ENCODE results near the gene SUCLG2.

SUCLG2 gene

GRCh38 chr3:67362686-67363085 is 291.7 kb downstream of the SUCLG2 start:
- Mint-ChIP-seq H3K4me1 (peaks cover 5% of the 10 kb centered on the region), H3K36me3 (no peaks in the 10 kb centered on the region), H3K9me3 (no peaks in the 10 kb centered on the region), H3K4me3 (no peak overlapping the region), H3K27ac (no peak overlapping the region), H3K27me3 (no peaks in the 10 kb centered on the region)
- ATAC-seq (ENCODE audit: low read depth) (no peak), DNase-seq (ENCODE audit: low spot score in 2 of 2) (no peak)

DNA sequence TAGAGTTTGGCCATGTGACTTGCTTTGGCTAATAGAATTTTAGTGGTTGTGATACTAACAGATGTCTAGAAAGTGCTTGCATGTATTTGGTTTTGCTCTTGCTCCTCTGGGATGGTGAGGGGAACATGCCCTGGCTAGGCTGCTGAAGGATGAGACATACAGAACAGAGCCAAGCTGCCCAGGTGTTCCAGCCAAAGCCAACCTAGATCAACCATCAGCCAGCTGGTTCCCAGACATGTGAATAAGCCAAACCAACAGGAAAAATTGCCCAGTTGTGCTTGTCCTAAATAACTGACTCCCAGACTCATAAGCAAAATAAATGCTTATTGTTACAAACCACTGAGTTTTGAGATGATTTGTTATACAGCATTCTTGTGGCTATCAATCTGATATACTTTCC is 292.6 kb downstream of the SUCLG2 start:
- H3K27me3 Mint-ChIP-seq = no peaks in the 10 kb centered on the region
- no peak for DNase-seq (ENCODE audit: low spot score in 2 of 2)
- H3K9me3 Mint-ChIP-seq = no peaks in the 10 kb centered on the region
- no peaks in the 10 kb centered on the region for H3K36me3 Mint-ChIP-seq
- H3K4me3 Mint-ChIP-seq = no peak overlapping the region
- peaks cover 5% of the 10 kb centered on the region for H3K4me1 Mint-ChIP-seq
- no peak for ATAC-seq (ENCODE audit: low read depth)
- H3K27ac Mint-ChIP-seq = no peak overlapping the region

GRCh38 chr3:67361323-67361722 is 293.1 kb downstream of the SUCLG2 start:
- peaks cover 5% of the 10 kb centered on the region for H3K4me1 Mint-ChIP-seq
- DNase-seq (ENCODE audit: low spot score in 2 of 2) (no peak), ATAC-seq (ENCODE audit: low read depth) (no peak)
- H3K9me3 Mint-ChIP-seq = no peaks in the 10 kb centered on the region
- no peak overlapping the region for H3K4me3 Mint-ChIP-seq
- peaks cover under 1% of the 10 kb centered on the region for H3K36me3 Mint-ChIP-seq
- H3K27ac Mint-ChIP-seq = no peak overlapping the region
- no peaks in the 10 kb centered on the region for H3K27me3 Mint-ChIP-seq

DNA sequence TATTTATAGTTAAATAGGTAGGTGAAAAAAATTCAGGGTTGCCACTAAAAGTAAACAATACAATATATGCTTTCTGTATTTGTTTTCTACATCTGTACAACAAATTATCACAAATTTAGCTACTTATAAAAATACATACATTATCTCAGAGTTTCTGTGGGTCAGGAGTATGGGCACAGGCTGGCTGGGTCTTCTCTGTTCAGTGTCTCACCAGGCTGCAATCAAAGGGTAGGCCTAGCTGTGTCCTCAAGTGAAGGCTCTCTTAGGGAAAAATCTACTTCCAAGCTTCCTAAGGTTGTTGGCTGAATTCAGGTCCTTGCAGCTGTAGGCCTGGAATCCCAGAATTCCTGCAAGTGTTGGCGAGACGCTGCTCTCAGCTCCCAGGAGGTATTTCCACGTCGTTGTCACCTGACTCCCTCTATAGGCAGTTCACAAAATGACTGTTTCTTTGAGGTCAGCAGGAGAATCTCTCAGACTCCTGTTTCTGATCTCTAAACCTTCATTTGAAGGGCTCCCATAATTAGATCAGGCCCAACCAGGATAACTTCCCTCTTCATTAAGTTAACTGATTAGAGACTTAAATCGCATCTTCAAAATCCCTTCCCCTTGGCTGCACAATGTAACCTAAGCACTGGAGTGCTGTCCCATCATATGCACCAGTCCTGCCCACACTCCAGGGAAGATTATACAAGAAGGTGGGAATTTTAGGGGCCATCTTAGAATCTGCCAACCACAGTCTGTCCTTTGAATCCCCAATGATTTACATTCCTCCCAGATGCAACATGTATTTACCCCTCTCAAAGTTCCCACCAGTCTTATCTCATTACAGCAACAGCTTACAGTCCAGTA is 296.6 kb downstream of the SUCLG2 start:
- H3K36me3 Mint-ChIP-seq = peaks cover 2% of the 10 kb centered on the region
- no peaks in the 10 kb centered on the region for H3K9me3 Mint-ChIP-seq
- DNase-seq (ENCODE audit: low spot score in 2 of 2) (no peak), ATAC-seq (ENCODE audit: low read depth) (no peak)
- peaks cover 5% of the 10 kb centered on the region for H3K4me1 Mint-ChIP-seq
- no peak overlapping the region for H3K27ac Mint-ChIP-seq
- no peaks in the 10 kb centered on the region for H3K27me3 Mint-ChIP-seq
- no peak overlapping the region for H3K4me3 Mint-ChIP-seq

GRCh38 chr3:67349551-67350174 is 304.7 kb downstream of the SUCLG2 start:
- ATAC-seq (ENCODE audit: low read depth) = no peak
- peaks cover 5% of the 10 kb centered on the region for H3K9me3 Mint-ChIP-seq

DNA sequence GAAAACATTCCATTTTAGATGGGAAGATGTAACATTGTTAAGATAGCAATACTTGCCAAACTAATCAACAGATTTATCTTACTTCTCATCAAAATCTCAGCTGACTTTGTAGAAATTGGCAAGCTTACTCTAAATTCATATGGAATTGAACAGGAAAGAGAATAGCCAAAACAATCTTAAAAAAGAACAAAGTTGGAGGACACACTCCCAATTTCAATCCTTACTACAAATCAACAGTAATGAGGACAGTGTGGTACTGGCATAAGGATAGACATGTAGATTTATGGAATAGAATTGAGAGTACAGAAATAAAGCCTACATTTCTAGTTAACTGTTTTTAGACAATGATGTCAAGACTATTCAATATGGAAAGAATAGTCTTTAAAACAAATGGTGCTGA is 308.3 kb downstream of the SUCLG2 start:
- no peak overlapping the region for H3K4me3 Mint-ChIP-seq
- no peaks in the 10 kb centered on the region for H3K27me3 Mint-ChIP-seq
- no peak overlapping the region for H3K27ac Mint-ChIP-seq

More at GRCh38 chr3:67349551-67350174, 304.7 kb downstream of the SUCLG2 start:
- Mint-ChIP-seq H3K4me3 (no peak overlapping the region), H3K36me3 (no peaks in the 10 kb centered on the region), H3K27me3 (no peaks in the 10 kb centered on the region), H3K4me1 (no peaks in the 10 kb centered on the region), H3K27ac (no peak overlapping the region)
- no peak for DNase-seq (ENCODE audit: low spot score in 2 of 2)

GRCh38 chr3:67335813-67336212 is 318.6 kb downstream of the SUCLG2 start:
- no peak overlapping the region for H3K4me3 Mint-ChIP-seq
- DNase-seq (ENCODE audit: low spot score in 2 of 2) = no peak
- ATAC-seq (ENCODE audit: low read depth) = no peak

More for the DNA sequence above, 308.3 kb downstream of the SUCLG2 start:
- ATAC-seq (ENCODE audit: low read depth) (no peak), DNase-seq (ENCODE audit: low spot score in 2 of 2) (no peak)
- Mint-ChIP-seq H3K4me1 (no peaks in the 10 kb centered on the region), H3K9me3 (peaks cover 9% of the 10 kb centered on the region), H3K36me3 (peaks cover 3% of the 10 kb centered on the region)

GRCh38 chr3:67334588-67334987 is 319.8 kb downstream of the SUCLG2 start:
- H3K4me3 Mint-ChIP-seq = no peak overlapping the region
- ATAC-seq (ENCODE audit: low read depth) (no peak), DNase-seq (ENCODE audit: low spot score in 2 of 2) (no peak)
- H3K9me3 Mint-ChIP-seq = peaks cover 12% of the 10 kb centered on the region
- no peak overlapping the region for H3K27ac Mint-ChIP-seq
- H3K36me3 Mint-ChIP-seq = peaks cover 2% of the 10 kb centered on the region
- H3K4me1 Mint-ChIP-seq = no peaks in the 10 kb centered on the region
- H3K27me3 Mint-ChIP-seq = peaks cover 2% of the 10 kb centered on the region

More at GRCh38 chr3:67335813-67336212, 318.6 kb downstream of the SUCLG2 start:
- Mint-ChIP-seq H3K27me3 (peaks cover 2% of the 10 kb centered on the region), H3K9me3 (peaks cover 17% of the 10 kb centered on the region), H3K36me3 (peaks cover 2% of the 10 kb centered on the region), H3K4me1 (no peaks in the 10 kb centered on the region), H3K27ac (no peak overlapping the region)

DNA sequence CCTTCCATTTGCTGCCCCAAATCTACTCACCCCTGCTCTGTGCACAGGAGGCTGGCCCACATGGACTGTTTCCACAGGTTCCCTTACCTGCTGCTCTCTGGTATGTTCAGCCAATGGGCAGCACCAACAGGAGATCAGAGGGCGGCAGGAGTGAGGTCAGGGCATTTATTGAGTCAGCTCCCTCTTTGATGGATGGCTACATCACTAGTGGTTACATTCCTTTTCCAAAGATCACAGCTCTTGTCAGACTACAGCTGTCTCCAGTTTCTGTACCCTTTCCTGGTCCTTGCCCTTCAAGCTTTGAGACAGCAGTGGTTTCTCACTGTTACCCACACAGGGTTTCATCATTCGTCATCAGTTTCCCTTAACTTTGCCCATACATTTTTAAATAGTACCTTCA is 325.1 kb downstream of the SUCLG2 start:
- DNase-seq (ENCODE audit: low spot score in 2 of 2) (no peak), ATAC-seq (ENCODE audit: low read depth) (no peak)
- Mint-ChIP-seq H3K36me3 (no peaks in the 10 kb centered on the region), H3K9me3 (no peaks in the 10 kb centered on the region), H3K4me3 (no peak overlapping the region), H3K27ac (no peak overlapping the region), H3K27me3 (peaks cover 4% of the 10 kb centered on the region), H3K4me1 (no peaks in the 10 kb centered on the region)

DNA sequence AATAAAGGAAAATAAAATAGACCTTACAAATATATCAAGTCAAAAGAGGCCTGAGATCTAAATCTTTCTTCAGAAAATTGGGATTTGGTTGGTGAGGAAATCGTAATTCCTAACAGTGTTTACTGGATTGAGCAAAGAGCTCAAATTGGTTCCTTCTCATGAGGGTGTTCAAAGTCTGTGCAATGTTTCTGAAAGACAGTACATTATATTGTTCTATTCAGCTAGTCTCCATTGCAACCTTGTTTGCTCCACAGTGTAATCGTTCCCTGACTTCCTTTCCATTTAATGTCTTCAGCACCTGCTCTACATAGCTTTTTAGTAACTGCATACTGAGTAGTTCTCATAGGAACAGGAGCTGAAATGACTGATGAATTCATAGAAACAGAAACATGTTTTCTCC is 326.8 kb downstream of the SUCLG2 start:
- no peaks in the 10 kb centered on the region for H3K36me3 Mint-ChIP-seq
- no peak for ATAC-seq (ENCODE audit: low read depth)

GRCh38 chr3:67325231-67325630 is 329.2 kb downstream of the SUCLG2 start:
- Mint-ChIP-seq H3K27me3 (peaks cover 2% of the 10 kb centered on the region), H3K27ac (no peak overlapping the region), H3K36me3 (no peaks in the 10 kb centered on the region), H3K9me3 (no peaks in the 10 kb centered on the region), H3K4me3 (no peak overlapping the region), H3K4me1 (no peaks in the 10 kb centered on the region)
- DNase-seq (ENCODE audit: low spot score in 2 of 2) = no peak
- no peak for ATAC-seq (ENCODE audit: low read depth)

More for the DNA sequence above, 326.8 kb downstream of the SUCLG2 start:
- H3K4me1 Mint-ChIP-seq = no peaks in the 10 kb centered on the region
- H3K9me3 Mint-ChIP-seq = no peaks in the 10 kb centered on the region
- no peak for DNase-seq (ENCODE audit: low spot score in 2 of 2)
- no peak overlapping the region for H3K4me3 Mint-ChIP-seq
- H3K27me3 Mint-ChIP-seq = peaks cover 2% of the 10 kb centered on the region
- H3K27ac Mint-ChIP-seq = no peak overlapping the region
